GM20431 (cell line): ENCODE data around the gene LRP5.

Experiments used
- in situ Hi-C: fragments of 300-500 bp; cut with MseI, MboI; formaldehyde crosslinking; loops from one replicate; pipeline ENCODE4 v1.15.0; 2020; ENCODE audit warnings: low sequenced_read_pairs; ENCODE audit not compliant: unreplicated experiment

LRP5 gene

DNA sequence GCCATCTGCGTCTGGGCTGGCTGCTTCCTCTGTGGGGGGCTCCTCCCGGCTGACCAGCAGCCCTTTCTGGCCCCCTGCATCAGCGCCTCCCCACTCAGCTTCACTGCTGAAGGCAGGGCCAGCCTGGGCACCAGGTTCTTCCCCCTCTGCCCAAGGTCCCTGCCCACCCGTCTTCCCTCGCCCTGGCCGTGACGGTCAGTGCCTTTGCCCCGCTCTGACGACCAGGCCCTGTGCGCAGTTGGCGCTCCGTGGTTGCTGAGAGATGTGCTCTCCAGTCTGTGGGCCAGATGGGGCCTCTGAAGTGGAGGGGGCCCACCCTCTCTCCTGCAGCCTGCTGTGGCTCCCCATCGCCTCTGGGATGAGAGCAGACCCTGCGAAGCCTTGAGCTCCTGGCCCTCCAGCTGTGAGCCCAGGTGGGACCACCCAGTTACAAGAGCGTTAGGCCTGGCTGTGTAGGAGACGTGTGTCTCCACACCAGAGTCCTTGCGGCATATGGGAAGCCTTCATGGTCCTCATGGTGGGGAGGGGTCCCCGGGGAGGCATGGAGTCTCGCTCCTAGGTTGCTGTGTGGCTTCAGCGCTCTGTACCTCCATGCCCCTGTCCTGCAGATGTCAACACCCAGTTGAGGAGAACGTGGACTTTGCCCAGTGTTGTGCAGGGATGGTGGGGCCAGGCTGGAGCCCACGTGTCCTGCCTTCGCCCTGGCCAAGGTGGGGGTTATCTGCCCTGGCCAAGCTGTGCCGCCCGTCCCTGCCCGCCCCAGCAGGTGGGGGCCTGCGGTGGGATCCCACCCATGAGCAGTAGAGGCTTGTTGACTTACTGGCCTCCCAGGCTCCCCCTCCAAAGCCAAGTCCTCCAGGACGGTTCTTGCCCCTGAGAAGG, 14.2 kb downstream of the LRP5 start:
- in situ Hi-C loops, result no loop called here

GRCh38 chr11:68327586-68328370, 15.4 kb downstream of the LRP5 start:
- in situ Hi-C loops, result no loop called here

GRCh38 chr11:68328374-68329091, 16.1 kb downstream of the LRP5 start:
- in situ Hi-C loops, result no loop called here

- in situ Hi-C loops, result no loop called here
These were observed 17.1 kb downstream of the LRP5 start for GRCh38 chr11:68329536-68329935.

DNA sequence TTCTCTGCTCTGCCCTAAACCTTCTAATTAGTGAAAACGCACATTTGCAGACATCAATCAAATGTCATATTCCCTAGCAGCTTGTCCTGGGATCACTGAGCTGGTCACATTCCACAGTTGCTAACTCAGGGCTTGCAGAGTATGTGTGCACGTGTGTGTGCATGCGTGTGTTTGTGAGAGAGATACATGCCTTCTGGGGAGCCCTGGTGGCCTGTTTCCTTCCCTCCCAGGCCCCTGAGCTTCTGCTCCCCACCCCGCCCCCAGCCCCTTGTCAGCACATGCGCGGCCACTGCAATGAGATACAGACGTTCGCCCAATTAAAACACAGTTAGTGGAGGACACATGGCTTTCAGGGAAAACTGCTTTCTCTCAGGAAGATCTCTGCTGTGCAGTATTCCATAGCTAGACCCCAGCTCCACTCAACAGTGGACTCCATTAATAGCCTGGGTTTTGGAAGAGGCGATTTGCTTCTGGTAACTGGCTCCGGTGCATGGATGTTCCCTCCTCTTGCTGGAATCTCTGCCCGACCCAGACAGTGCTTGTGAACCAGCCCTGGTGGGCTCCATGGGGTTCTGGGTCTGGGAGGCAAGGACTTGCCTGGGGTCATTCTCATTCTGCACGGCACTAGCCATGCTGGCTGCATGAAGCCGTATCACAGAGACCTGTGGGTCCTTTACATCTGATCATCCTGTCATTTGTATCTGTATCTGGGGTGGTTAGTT, 17.7 kb downstream of the LRP5 start:
- in situ Hi-C loops, result no loop called here

GRCh38 chr11:68330700-68331337, 18.4 kb downstream of the LRP5 start:
- in situ Hi-C loops, result no loop called here

- in situ Hi-C loops, result no loop called here
These were observed 19.1 kb downstream of the LRP5 start for GRCh38 chr11:68331338-68331947.

DNA sequence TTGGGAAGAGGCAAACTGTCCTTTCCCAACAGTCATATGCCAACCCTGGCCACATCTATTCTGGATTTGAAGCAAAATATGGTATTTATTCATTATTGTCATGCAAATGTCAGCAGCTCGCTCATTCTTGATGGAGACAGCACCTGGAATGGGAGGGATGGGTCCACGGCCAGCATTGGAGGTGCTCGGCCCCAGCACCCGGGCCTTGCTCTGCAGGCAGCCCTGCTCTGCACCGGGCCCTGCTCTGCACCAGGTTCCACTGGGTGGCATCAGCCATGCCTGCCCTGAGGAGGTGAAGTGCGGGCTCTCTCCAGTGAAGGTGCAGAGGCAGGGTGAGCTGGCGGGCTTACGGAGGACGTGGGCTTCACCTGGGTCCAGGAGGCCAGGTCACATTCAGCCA, 19.8 kb downstream of the LRP5 start:
- in situ Hi-C loops, result no loop called here

DNA sequence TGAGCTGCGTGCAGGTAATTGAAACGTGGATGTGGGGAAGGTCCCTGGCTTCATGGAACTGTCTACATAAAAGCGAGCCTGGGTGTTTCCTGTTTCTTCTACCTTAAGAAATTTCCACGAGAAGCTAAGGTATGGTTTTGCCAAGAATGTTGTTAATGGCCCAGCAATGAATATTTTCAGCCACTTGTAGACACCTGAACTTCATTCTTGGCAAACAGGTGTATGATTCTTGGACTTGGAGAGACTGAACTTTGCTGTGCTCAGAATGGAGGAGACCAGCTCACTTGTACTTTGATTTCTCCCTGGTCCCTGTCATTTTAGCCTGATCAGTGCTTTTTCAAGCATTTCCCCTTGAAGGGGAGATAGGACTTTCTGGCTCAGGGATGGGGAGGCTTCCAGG, 20.8 kb downstream of the LRP5 start:
- in situ Hi-C loops, result no loop called here

DNA sequence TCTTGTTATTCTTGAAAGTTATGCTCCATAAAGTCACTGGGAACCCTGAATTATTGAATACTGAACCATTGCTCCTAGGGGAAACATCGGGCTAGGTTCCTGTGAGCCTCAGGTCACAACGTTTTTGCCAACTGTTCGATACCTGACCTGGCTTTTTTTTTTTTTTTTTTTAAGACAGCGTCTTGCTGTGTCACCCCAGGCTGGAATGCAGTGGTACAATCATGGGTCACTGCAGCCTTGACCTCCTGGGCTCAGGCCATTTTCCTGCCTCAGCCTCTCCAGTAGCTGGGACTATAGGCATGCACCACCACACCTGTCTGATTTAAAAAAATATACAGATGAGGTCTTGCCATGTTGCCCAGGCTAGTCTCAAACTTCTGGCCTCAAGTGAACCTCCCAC, 22.5 kb downstream of the LRP5 start:
- in situ Hi-C loops, result no loop called here

DNA sequence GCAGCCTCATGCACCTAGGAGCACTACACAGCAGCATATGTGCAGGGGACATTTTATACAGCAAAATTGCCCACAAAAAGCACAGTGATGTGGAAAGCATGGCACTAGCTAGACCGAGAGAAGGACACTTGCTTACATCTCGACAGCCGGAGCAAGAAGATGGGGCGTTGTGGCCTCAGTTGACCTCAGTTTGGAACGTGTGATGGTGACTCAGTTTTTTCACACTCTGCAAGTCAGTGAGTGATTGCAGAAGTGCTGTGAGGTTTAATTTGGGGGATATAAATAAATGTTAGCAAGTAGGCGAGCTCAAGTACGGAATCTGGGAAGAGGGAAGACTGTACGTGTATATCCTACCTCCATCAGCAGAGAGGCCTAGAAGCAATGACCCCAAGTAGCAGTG, 23.3 kb downstream of the LRP5 start:
- in situ Hi-C loops, result no loop called here

DNA sequence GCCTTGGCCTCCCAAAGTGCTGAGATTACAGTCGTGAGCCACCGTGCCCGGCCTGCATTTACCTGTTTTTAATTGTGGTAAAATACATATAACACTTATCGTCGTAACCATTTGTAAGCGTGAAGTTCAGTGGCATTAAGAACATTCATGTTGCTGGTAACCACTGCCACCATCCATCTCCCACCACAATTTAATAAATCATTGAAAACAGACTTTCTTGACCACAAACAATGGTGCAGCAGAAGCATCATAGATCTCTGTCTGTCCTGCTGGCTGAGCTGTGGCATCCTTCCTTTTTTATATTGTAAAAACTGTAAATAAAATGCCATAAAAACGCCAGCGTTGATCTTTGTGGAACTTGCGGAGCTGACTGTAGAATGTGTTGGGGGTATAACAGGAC, 24.3 kb downstream of the LRP5 start:
- in situ Hi-C loops, result no loop called here

DNA sequence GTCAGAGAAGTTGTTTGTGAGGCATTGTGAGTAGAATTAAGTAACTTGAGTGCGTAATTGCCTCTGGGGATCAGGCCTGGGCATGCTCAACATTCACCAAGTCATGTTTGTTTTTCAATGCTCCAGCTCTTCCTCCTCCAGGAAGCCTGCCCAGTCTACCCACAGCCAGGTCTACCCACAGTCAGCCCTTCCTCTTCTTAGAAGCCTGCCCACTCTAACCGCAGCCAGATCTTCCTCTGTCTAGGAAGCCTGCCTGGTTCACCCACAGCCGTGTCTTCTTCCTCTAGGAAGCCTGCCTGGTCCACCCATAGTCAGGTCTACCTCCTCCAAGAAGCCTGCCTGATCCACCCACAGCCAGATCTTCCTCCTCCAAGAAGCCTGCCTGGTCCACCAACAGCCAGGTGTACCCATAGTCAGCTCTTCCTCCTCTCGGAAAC, 25.0 kb downstream of the LRP5 start:
- in situ Hi-C loops, result no loop called here

DNA sequence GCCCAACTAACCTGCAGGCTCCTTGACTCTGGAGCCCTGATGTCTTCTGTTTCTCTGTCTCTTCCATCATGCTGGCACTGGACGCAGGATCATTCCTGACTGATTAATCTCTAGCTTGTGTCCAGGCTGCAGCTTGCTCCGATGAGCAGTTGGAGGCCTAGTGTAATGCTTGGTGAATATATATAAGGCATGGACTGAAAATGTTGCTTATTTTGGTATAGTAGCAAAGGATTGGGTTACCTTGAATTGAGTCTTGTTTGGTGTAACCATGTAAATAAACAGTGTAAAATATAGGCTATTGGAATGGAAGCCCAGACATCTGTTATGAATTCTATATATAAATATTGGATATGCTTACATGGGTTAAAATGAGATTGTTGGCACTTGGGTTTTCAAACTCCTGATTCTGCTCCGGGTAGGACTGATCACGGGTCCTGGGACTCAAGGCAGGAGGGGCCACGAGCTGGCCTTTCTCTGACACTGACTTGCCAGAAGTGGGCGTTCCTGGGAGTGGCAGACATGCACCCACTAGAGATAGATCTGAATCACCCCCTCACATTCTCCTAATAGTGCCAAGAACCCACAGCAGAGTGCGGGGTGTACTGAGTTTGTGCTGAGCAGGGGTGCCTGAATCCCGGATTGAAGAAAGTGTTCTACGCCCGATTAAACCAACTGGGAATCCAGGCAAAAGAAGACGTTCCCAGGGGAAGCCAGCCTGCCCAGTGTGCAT, 25.8 kb downstream of the LRP5 start:
- in situ Hi-C loops, result no loop called here

DNA sequence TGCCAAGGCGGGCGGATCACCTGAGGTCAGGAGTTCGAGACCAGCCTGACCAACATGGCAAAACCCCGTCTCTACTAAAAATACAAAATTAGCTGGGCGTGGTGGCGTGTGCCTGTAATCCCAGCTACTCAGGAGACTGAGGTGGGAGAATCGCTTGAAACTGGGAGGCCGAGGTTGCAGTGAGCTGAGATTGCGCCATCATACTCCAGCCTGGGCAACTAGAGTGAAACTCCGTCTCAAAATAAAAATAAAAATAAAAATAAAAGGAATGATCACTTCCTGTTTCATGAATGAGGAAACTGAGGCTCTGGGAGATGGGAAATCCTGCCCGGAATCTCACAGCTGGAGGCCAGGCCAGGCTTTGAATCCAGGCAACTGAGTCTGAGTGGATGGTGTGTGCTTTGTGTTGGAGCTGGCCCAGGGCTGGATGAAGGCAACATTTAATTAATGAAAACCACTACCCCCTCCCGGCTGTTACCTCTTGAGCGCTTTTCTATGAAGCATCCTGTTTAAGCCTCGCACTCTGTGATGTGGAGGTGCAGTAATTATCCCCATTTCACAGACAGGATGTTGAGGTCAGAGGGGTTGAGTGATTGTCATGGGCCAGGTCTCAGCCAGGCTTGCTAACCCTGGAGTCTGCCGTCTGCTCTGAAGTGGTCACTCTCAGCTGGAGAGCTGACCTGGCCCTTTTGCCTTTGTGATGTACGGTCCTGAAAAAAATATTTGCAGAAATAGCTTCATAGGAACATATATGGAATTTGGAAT, 27.8 kb downstream of the LRP5 start:
- in situ Hi-C loops, result no loop called here

GRCh38 chr11:68340784-68341556, 28.6 kb downstream of the LRP5 start:
- in situ Hi-C loops, result no loop called here
